Vagina (tissue), 2 donors: ENCODE results near the gene L3MBTL1. TPM values are rescaled to one million over a fixed set of nuclear protein-coding genes. Genes with fewer than 3 reads are reported as not detected.

Experiments
- DNase-seq, 2 donors: peaks; one replicate each; pipeline ENCODE4 v3.0.0-alpha.2; 2017; ENCODE audit errors: extremely low spot score in 2 of 2
- H3K27ac ChIP-seq: fragments of 200-600 bp; sonication (generic); one replicate; pipeline ENCODE4 v1.5.1; 2019
- H3K27me3 ChIP-seq: fragments of 200-600 bp; sonication (generic); one replicate; pipeline ENCODE4 v1.5.1; 2019
- H3K36me3 ChIP-seq, 2 donors: fragments of 200-600 bp; sonication (generic); one replicate each; pipeline ENCODE4 v1.5.1; 2017 to 2019
- H3K4me1 ChIP-seq: fragments of 200-600 bp; sonication (generic); one replicate; pipeline ENCODE4 v1.5.1; 2019
- H3K4me3 ChIP-seq, 2 donors: fragments of 200-600 bp; sonication (generic); 1 replicate in 1 of 2; 2 replicates in 1 of 2; pipeline ENCODE4 v1.5.1; 2016 to 2019
- H3K9me3 ChIP-seq: fragments of 200-600 bp; sonication (generic); one replicate; pipeline ENCODE4 v1.5.1; 2019
- CTCF ChIP-seq, 3 experiments: fragments of 450-650 bp in 2 of 3; fragments of 200-600 bp in 1 of 3; sonication (generic) in 1 of 3; IDR thresholded peaks; one replicate each; pipeline ENCODE4 v1.5.1; 2017 to 2019; ENCODE audit warnings: antibody characterized with exemption in 3 of 3, mild to moderate bottlenecking in 2 of 3, moderate library complexity in 2 of 3
- POLR2A ChIP-seq, 2 donors: fragments of 450-650 bp; IDR thresholded peaks; one replicate each; pipeline ENCODE4 v1.6.1; 2017; ENCODE audit warnings: antibody characterized with exemption in 2 of 2, mild to moderate bottlenecking in 2 of 2, moderate library complexity in 2 of 2
- POLR2AphosphoS5 ChIP-seq, 2 donors: sonication (generic); formaldehyde crosslinking; IDR thresholded peaks; one replicate each; pipeline ENCODE4 v1.9.0; 2017; ENCODE audit warnings: antibody characterized with exemption in 2 of 2, mild to moderate bottlenecking in 2 of 2, low read depth in 1 of 2; ENCODE audit not compliant: insufficient read depth in 1 of 2
- intact Hi-C: fragments of 100-400 bp; cut with DNase I; formaldehyde crosslinking; loops from one replicate; pipeline ENCODE4 v1.15.1; 2023
- total RNA-seq: library from RNA; depleted of rRNA; stranded (reverse); fragments of >200 nt; gene quantifications from one replicate; pipeline ENCODE4 v1.2.3, GENCODE V29; 2016

The L3MBTL1 gene
- total RNA-seq, 1 donor from 2014 or later: 20.9 TPM

GRCh38 chr20:43508106-43508505 lies 609 bp downstream of the L3MBTL1 start:
- Histone ChIP-seq H3K36me3 (no peaks in the 10 kb centered on the region), H3K4me3 (peak overlapping the region; percentile 61 to 62), H3K27ac (peak overlapping the region; percentile 28), H3K4me1 (peaks cover 20% of the 10 kb centered on the region), H3K9me3 (no peaks in the 10 kb centered on the region), H3K27me3 (no peaks in the 10 kb centered on the region)
- intact Hi-C loops: no loop called here
- TF ChIP-seq POLR2A (IDR thresholded peaks at IDR 0.05): no peak
- no peak for TF ChIP-seq CTCF (IDR thresholded peaks at IDR 0.05)
- TF ChIP-seq POLR2AphosphoS5 (IDR thresholded peaks at IDR 0.05; ENCODE audit: insufficient read depth in 1 of 2, low read depth in 1 of 2): no peak
- no peak for DNase-seq

GRCh38 chr20:43508604-43509040 lies 1.1 kb downstream of the L3MBTL1 start:
- Histone ChIP-seq H3K4me1 (peaks cover 25% of the 10 kb centered on the region), H3K27ac (no peak overlapping the region), H3K27me3 (no peaks in the 10 kb centered on the region), H3K4me3 (no peak overlapping the region), H3K36me3 (no peaks in the 10 kb centered on the region), H3K9me3 (no peaks in the 10 kb centered on the region)
- DNase-seq: no peak
- no peak for TF ChIP-seq POLR2AphosphoS5 (IDR thresholded peaks at IDR 0.05; ENCODE audit: insufficient read depth in 1 of 2, low read depth in 1 of 2)
- TF ChIP-seq CTCF (IDR thresholded peaks at IDR 0.05): no peak
- intact Hi-C loops: no loop called here

GRCh38 chr20:43511879-43512278 lies 4.4 kb downstream of the L3MBTL1 start:
- no peaks in the 10 kb centered on the region for H3K27me3 ChIP-seq
- intact Hi-C loops: no loop called here
- H3K27ac ChIP-seq: no peak overlapping the region
- H3K36me3 ChIP-seq: no peaks in the 10 kb centered on the region
- peaks cover 38% of the 10 kb centered on the region for H3K4me1 ChIP-seq
- no peaks in the 10 kb centered on the region for H3K9me3 ChIP-seq
- no peak for DNase-seq
- TF ChIP-seq CTCF (IDR thresholded peaks at IDR 0.05): no peak
- no peak for TF ChIP-seq POLR2A (IDR thresholded peaks at IDR 0.05)
- no peak for TF ChIP-seq POLR2AphosphoS5 (IDR thresholded peaks at IDR 0.05; ENCODE audit: insufficient read depth in 1 of 2, low read depth in 1 of 2)
- no peak overlapping the region for H3K4me3 ChIP-seq

GRCh38 chr20:43513372-43513930 lies 6.0 kb downstream of the L3MBTL1 start:
- intact Hi-C loops: no loop called here
- peak overlapping the region; percentile 48 for H3K27ac ChIP-seq

More at GRCh38 chr20:43513372-43513930, 6.0 kb downstream of the L3MBTL1 start:
- no peak for DNase-seq
- Histone ChIP-seq H3K9me3 (no peaks in the 10 kb centered on the region), H3K27me3 (no peaks in the 10 kb centered on the region), H3K36me3 (no peaks in the 10 kb centered on the region), H3K4me3 (peak overlapping the region; percentile 53 to 71), H3K4me1 (peaks cover 22% of the 10 kb centered on the region)
- TF ChIP-seq POLR2AphosphoS5 (IDR thresholded peaks at IDR 0.05; ENCODE audit: insufficient read depth in 1 of 2, low read depth in 1 of 2): no peak
- TF ChIP-seq POLR2A (IDR thresholded peaks at IDR 0.05): no peak
- no peak for TF ChIP-seq CTCF (IDR thresholded peaks at IDR 0.05)
